SK-N-SH (cell line): ENCODE measurements around the gene P3H4. TPM values are rescaled to one million over a fixed set of nuclear protein-coding genes. Genes with fewer than 3 reads are reported as not detected.
"Not testable (repeated sequence)": the region's sequence is repeated elsewhere in the genome, so short reads cannot be mapped to it uniquely, and the experiment has no call there.

Experiments
- CTCF ChIA-PET: fragments of 300-600, 350-600 bp; formaldehyde crosslinking; extraction: SDS; loops from one replicate; lab custom pipeline; 2021; lab: Yijun Ruan, JAX
- POLR2A ChIA-PET: fragments of 350-600 bp; sonication (Branson Sonifier 250); formaldehyde crosslinking; extraction: SDS; loops from one replicate; lab custom pipeline; 2020; ENCODE audit warnings: antibody characterized with exemption, inconsistent platforms; lab: Yijun Ruan, JAX
- DNase-seq: peaks from one replicate; pipeline ENCODE4 v3.0.0; 2012
- H2AFZ ChIP-seq: fragments of 200-600 bp; sonication (generic); 2 replicates; pipeline ENCODE4 v1.8.1; 2016; ENCODE audit warnings: antibody characterized with exemption, mild to moderate bottlenecking, low read depth
- H3F3A ChIP-seq: fragments of 200-600 bp; sonication (generic); replicated peaks from 2 replicates; pipeline ENCODE3; 2016; ENCODE audit warnings: antibody characterized with exemption, mild to moderate bottlenecking; ENCODE audit not compliant: insufficient read depth
- H3K27ac ChIP-seq, 2 experiments: fragments of 200-500 bp in 1 of 2; fragments of 200-600 bp in 1 of 2; sonication (Bioruptor generic) in 1 of 2; sonication (generic), shearing (Covaris generic) in 1 of 2; 2 replicates each; pipeline versions ENCODE4 v1.5.1 to v1.6.1; 2014 to 2016; ENCODE audit warnings: low read depth in 2 of 2, inconsistent platforms in 1 of 2, low read length in 1 of 2, mild to moderate bottlenecking in 1 of 2, mixed read lengths in 1 of 2
- H3K27me3 ChIP-seq: fragments of 200-600 bp; sonication (generic), shearing (Covaris generic); 2 replicates; pipeline ENCODE4 v1.6.1; 2016; ENCODE audit warnings: mixed run types; ENCODE audit not compliant: insufficient read depth
- H3K36me3 ChIP-seq, 2 experiments: fragments of 200-500 bp in 1 of 2; fragments of 200-600 bp in 1 of 2; sonication (Bioruptor generic) in 1 of 2; sonication (generic) in 1 of 2; replicated peaks in 1 of 2; 2 replicates each; pipeline versions ENCODE3 to v1.5.1; 2014 to 2016; ENCODE audit warnings: low read length in 1 of 2, mild to moderate bottlenecking in 1 of 2; ENCODE audit not compliant: insufficient read depth in 2 of 2, control insufficient read depth in 1 of 2
- H3K4me1 ChIP-seq, 2 experiments: fragments of 200-500 bp in 1 of 2; fragments of 200-600 bp in 1 of 2; sonication (Bioruptor generic) in 1 of 2; sonication (generic), shearing (Covaris generic) in 1 of 2; 2 replicates each; pipeline versions ENCODE4 v1.5.1 to v1.6.1; 2014 to 2016; ENCODE audit warnings: low read depth in 1 of 2, low read length in 1 of 2, mixed run types in 1 of 2; ENCODE audit not compliant: insufficient read depth in 2 of 2, control insufficient read depth in 1 of 2
- H3K4me2 ChIP-seq: fragments of 200-600 bp; sonication (generic), shearing (Covaris generic); 2 replicates; pipeline ENCODE4 v1.6.1; 2017; ENCODE audit warnings: mixed run types
- H3K4me3 ChIP-seq, 2 experiments: fragments of 200-500 bp in 1 of 2; fragments of 200-600 bp in 1 of 2; sonication (Bioruptor generic) in 1 of 2; sonication (generic), shearing (Covaris generic) in 1 of 2; 2 replicates each; pipeline versions ENCODE4 v1.5.1 to v1.8.1; 2014 to 2016; ENCODE audit warnings: low read depth in 2 of 2, inconsistent platforms in 1 of 2, low read length in 1 of 2, mild to moderate bottlenecking in 1 of 2, mixed read lengths in 1 of 2, moderate library complexity in 1 of 2
- H3K79me2 ChIP-seq: fragments of 200-600 bp; sonication (generic); 2 replicates; pipeline ENCODE4 v1.8.1; 2017; ENCODE audit warnings: mild to moderate bottlenecking; ENCODE audit not compliant: insufficient read depth
- H3K9ac ChIP-seq: fragments of 200-600 bp; sonication (generic); 2 replicates; pipeline ENCODE4 v1.6.1; 2017; ENCODE audit warnings: mixed run types
- H3K9me2 ChIP-seq: fragments of 200-600 bp; sonication (generic); 2 replicates; pipeline ENCODE4 v1.6.1; 2017; ENCODE audit warnings: mixed run types
- H3K9me3 ChIP-seq: fragments of 200-600 bp; sonication (generic); 2 replicates; pipeline ENCODE4 v1.6.1; 2017; ENCODE audit warnings: mixed run types, mild to moderate bottlenecking, moderate library complexity
- H4K20me1 ChIP-seq: fragments of 200-600 bp; sonication (generic); 2 replicates; pipeline ENCODE4 v1.6.1; 2017; ENCODE audit warnings: mild to moderate bottlenecking, mixed run types; ENCODE audit not compliant: insufficient read depth
- ELF1 ChIP-seq: IDR thresholded peaks from 2 replicates; pipeline ENCODE4 v1.4.0; 2012
- GABPA ChIP-seq: IDR thresholded peaks from 2 replicates; pipeline ENCODE4 v1.4.0; 2012; ENCODE audit warnings: low read depth, mild to moderate bottlenecking
- GATA2 ChIP-seq: sonication (generic); formaldehyde crosslinking; IDR thresholded peaks from 2 replicates; pipeline ENCODE4 v1.5.0; 2020; ENCODE audit warnings: mild to moderate bottlenecking, missing genetic modification reagents
- JUND ChIP-seq: IDR thresholded peaks from 2 replicates; pipeline ENCODE4 v1.4.0; 2012
- NFIC ChIP-seq: IDR thresholded peaks from 2 replicates; pipeline ENCODE4 v1.4.0; 2012; ENCODE audit warnings: borderline replicate concordance
- NRF1 ChIP-seq: IDR thresholded peaks from 2 replicates; pipeline ENCODE4 v1.6.1; 2012; ENCODE audit warnings: low read depth, mild to moderate bottlenecking, low read length
- POLR2AphosphoS5 ChIP-seq: IDR thresholded peaks from 2 replicates; pipeline ENCODE4 v1.6.1; 2012; ENCODE audit warnings: low read depth, low read length
- RAD21 ChIP-seq: IDR thresholded peaks from 2 replicates; pipeline ENCODE4 v1.6.1; 2012; ENCODE audit warnings: mild to moderate bottlenecking, low read length
- TAF1 ChIP-seq: IDR thresholded peaks from 2 replicates; pipeline ENCODE4 v1.6.1; 2012; ENCODE audit warnings: low read depth, mild to moderate bottlenecking, low read length, moderate library complexity, borderline replicate concordance
- TCF12 ChIP-seq: IDR thresholded peaks from 2 replicates; pipeline ENCODE4 v1.4.0; 2012
- TEAD4 ChIP-seq: IDR thresholded peaks from 2 replicates; pipeline ENCODE4 v1.4.0; 2012; ENCODE audit warnings: mild to moderate bottlenecking, borderline replicate concordance; ENCODE audit not compliant: insufficient read depth
- WGBS: methylation state at CpG from one replicate; pipeline ENCODE4 v1.1.6; 2017; ENCODE audit warnings: low lambda C conversion rate; 5-methylcytosine and 5-hydroxymethylcytosine counted together
- polyA plus RNA-seq, 3 experiments: library from polyadenylated mRNA; depleted of rRNA; stranded (reverse); fragments of >200 nt; gene quantifications; 2 replicates each; pipeline ENCODE4 v1.2.3, GENCODE V29; 2012
- TF ChIP-seq, protein P1 (sequence below): IDR thresholded peaks from 2 replicates; pipeline ENCODE4; 2012
- TF ChIP-seq, protein P2 (sequence below): fragments of 150-350 bp; IDR thresholded peaks from 2 replicates; pipeline ENCODE4 v1.6.1; 2016; ENCODE audit warnings: mild to moderate bottlenecking, low read depth, low read length

P3H4 gene
- polyA plus RNA-seq, 1 of the 3 experiments (the other 2 are of a cell fraction), result 88.3 TPM

DNA sequence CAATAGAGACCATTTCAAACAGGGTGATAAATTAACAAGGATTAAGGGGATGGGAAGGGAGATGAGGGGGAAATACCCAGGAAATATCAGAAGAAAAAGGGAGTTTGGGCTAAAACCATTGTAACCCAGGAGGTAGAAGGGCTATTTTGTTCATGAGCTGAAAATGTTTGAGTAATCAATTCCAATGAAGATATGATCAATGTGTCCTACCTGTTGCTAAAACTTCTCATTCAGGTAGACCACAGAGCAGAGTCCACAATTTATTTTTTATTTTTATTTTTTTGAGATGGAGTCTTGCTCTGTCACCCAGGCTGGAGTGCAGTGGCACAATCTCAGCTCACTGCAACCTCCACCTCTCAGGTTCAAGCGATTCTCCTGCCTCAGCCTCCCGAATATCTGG is 27.7 kb upstream of the P3H4 start:
- not testable (repeated sequence) for H3K36me3 ChIP-seq
- CTCF ChIA-PET, result interaction anchor here (0.8 to 1.7 kb wide), 2 partner anchors 12 to 144 kb away, joined by 4 read pairs; no protein-coding TSS in a partner anchor

DNA sequence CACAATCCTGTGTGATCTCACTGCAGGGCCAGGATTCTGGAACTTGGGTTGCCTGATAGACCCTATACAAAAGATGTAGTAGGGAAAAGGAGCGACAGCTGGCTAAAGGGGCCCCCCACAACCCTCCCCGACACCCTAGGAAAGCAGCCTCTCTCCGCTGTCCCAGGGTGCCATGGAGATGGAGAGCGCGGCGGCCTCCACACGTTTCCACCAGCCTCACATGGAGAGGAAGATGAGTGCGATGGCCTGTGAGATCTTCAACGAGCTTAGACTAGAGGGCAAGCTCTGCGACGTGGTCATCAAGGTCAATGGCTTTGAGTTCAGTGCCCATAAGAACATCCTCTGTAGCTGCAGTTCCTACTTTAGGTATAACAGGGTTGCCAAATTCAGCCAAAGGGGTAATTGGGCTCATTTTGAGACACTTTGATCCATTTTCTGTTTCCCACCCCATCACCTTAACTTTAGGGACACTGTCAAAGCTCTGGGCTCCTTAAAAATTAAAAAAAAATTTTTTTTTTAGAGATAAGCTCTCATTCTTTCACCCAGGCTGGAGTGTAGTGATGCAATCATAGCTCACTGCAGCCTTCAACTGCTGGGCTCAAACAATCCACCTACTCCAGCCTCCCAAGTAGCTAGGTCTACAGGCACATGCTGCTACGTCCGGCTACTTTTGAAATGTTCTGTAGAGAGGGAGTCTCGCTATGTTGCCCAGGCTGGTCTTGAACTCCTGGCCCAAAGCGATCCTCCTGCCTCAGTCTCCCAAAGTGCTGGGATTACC is 26.2 kb upstream of the P3H4 start, which contains the start of gene KLHL10:
KLHL10 (plus strand) TSS at position 65 of the 778 bp plus-strand sequence; CDS start at position 173, 108 bp downstream.
- POLR2A ChIA-PET, result no interaction called here
- DNase-seq, result no peak
- H3K36me3 ChIP-seq, result peaks cover under 1 to 7% of the 10 kb centered on the region in 2 experiments
- H3K4me1 ChIP-seq, result peaks cover 0 to 8% of the 10 kb centered on the region in 2 experiments; a peak in 1 of 4 replicates
- CTCF ChIA-PET, result interaction anchor here (0.9 to 1.7 kb wide), 4 partner anchors 10 to 142 kb away, joined by 3 to 5 read pairs (median 4); no protein-coding TSS in a partner anchor
- no peaks in the 10 kb centered on the region for H3K27me3 ChIP-seq
- H3K79me2 ChIP-seq, result peaks cover 20% of the 10 kb centered on the region; the same call in 1 of the 2 replicates
- H3F3A ChIP-seq, result no peaks in the 10 kb centered on the region
- H3K9ac ChIP-seq, result no peak within 1 kb of the TSS
- H3K4me3 ChIP-seq, result peak within 1 kb of the TSS in 1 of 2 experiments; percentile 91; a peak in 2 of 4 replicates
- peak within 1 kb of the TSS; percentile 96; the same call in 1 of the 2 replicates for H2AFZ ChIP-seq
- TF ChIP-seq GATA2 (CRISPR knock-in tag) (no peak), TAF1 (no peak), TCF12 (no peak), NRF1 (no peak), TEAD4 (no peak), NFIC (no peak), GABPA (no peak), POLR2AphosphoS5 (no peak), ELF1 (no peak), RAD21 (no peak), JUND (no peak)
- TF ChIP-seq, protein P1, sequence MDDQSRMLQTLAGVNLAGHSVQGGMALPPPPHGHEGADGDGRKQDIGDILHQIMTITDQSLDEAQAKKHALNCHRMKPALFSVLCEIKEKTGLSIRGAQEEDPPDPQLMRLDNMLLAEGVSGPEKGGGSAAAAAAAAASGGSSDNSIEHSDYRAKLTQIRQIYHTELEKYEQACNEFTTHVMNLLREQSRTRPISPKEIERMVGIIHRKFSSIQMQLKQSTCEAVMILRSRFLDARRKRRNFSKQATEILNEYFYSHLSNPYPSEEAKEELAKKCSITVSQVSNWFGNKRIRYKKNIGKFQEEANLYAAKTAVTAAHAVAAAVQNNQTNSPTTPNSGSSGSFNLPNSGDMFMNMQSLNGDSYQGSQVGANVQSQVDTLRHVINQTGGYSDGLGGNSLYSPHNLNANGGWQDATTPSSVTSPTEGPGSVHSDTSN, result no peak
- TF ChIP-seq, protein P2, sequence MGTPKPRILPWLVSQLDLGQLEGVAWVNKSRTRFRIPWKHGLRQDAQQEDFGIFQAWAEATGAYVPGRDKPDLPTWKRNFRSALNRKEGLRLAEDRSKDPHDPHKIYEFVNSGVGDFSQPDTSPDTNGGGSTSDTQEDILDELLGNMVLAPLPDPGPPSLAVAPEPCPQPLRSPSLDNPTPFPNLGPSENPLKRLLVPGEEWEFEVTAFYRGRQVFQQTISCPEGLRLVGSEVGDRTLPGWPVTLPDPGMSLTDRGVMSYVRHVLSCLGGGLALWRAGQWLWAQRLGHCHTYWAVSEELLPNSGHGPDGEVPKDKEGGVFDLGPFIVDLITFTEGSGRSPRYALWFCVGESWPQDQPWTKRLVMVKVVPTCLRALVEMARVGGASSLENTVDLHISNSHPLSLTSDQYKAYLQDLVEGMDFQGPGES, result no peak
- H4K20me1 ChIP-seq, result no peaks in the 10 kb centered on the region
- H3K4me2 ChIP-seq, result peak within 1 kb of the TSS; percentile 95
- H3K9me3 ChIP-seq, result no peaks in the 10 kb centered on the region
- no peaks in the 10 kb centered on the region for H3K9me2 ChIP-seq
- 95% methylated on average over 9 of the region's 15 CpGs for WGBS
- no peak within 1 kb of the TSS for H3K27ac ChIP-seq

More for the DNA sequence above, 27.7 kb upstream of the P3H4 start:
- WGBS, result 84% methylated on average over 2 of the region's 2 CpGs
- not testable (repeated sequence) for H3K4me1 ChIP-seq, H3K9me3 ChIP-seq, H3K4me2 ChIP-seq, H3K9ac ChIP-seq, H4K20me1 ChIP-seq, H3K9me2 ChIP-seq, H3K27ac ChIP-seq, DNase-seq, H3K4me3 ChIP-seq, H2AFZ ChIP-seq, H3K27me3 ChIP-seq, H3F3A ChIP-seq
- POLR2A ChIA-PET, result interaction anchor here (0.7 kb wide), 1 partner anchor 17 kb away, joined by 3 read pairs; no protein-coding TSS in a partner anchor
- H3K79me2 ChIP-seq, result peaks cover 14% of the 10 kb centered on the region; the same call in 1 of the 2 replicates
